HG03378 (cell line): Measurements from ENCODE around the gene KRTAP2-1.
"Not testable (repeated sequence)": the region's sequence is repeated elsewhere in the genome, so short reads cannot be mapped to it uniquely, and the experiment has no call there.

Experiments
- ATAC-seq: cut with Tn5 transposase; IDR thresholded peaks from one replicate; pipeline ENCODE4 v1.9.1; 2021; ENCODE audit warnings: mild to moderate bottlenecking, moderate library complexity; ENCODE audit not compliant: unreplicated experiment

The KRTAP2-1 gene

DNA sequence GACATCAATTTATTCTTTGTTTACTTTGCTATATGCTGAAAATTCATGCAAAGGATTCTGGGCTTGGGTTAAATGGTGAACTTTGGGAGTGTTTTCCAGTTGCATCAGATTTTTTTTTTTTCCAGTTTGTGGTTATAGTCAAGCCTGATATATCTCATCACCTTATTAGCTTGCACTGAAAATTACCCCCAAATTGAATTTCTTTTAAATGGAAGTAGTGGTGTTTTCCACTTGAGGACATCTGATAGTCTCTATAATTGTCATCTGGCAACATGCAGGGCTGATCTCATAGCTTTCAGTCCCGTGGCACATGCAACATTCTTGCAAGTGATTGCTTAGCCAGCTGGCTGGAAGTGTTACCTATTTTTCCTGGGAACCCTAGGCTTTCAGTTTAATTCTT lies 33.5 kb downstream of the KRTAP2-1 start:
- no peak for ATAC-seq

DNA sequence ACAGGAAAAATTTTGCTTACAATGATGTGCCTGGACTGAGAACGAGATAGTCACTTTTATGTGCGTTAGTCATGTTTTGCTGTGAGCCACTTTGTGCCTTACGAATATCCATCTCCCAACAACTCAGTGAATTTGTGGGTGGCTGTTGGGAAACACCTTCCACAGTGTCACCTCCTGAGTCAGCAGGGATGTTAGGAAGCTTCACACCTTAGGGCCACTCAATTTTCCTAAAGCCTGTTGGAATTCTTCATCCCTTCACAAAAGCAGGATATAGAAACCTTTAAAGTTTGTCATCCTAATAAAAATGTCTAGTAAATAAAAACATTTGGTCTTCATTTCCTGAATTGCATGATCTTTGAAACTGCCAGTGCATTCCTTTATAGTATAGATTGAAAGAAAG lies 33.9 kb downstream of the KRTAP2-1 start:
- no peak for ATAC-seq

DNA sequence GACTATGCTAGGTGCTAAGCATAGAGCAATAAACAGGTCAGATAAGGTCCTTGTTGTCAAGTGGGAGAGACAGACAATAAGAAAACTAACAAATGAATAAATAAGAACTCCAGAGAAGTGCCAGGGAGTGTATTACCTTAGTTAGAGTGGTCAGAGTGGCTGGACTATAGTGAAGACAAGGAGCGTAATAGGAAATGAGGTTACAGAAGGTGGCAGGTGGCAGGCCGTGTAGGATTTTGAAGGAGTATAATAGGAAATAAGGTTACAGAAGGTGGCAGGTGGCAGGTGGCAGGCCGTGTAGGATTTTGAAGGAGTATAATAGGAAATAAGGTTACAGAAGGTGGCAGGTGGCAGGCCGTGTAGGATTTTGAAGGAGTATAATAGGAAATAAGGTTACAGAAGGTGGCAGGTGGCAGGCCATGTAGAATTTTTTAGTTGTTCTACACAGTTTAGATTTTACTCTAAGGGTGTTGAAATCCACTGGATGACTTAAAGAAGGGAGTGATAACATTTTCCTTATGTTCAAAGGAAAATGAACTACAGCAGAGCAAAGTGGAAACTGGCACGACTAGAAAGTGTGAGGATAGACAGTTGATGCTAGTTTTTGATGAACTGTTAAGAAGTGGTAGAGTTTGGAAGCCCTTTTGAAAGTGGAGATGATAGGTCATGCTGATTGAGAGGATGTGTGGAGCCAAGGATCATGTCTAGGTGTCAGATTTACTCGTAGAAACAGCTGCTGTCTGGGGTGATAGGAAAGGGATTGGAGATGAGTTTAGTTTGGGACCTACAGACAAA lies 34.6 kb downstream of the KRTAP2-1 start:
- no peak for ATAC-seq

DNA sequence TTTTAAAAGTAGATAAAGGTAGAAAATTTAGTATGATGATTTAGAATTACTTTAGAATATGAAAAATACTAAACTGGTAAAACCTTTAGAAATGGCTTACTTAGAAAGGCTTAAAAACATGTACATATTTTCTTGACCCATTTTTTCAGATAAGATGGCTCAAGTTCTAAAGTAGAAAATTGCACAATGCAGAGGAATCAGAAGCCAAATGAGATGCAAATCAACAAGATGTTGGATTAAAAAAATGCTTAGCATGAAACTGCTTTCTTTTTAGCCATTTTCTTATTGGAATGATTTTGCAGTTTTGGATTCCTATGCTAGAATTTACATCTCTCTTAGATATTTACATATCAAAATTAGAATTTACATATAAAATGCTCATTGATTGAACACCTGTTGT lies 36.7 kb downstream of the KRTAP2-1 start:
- ATAC-seq, result no peak

DNA sequence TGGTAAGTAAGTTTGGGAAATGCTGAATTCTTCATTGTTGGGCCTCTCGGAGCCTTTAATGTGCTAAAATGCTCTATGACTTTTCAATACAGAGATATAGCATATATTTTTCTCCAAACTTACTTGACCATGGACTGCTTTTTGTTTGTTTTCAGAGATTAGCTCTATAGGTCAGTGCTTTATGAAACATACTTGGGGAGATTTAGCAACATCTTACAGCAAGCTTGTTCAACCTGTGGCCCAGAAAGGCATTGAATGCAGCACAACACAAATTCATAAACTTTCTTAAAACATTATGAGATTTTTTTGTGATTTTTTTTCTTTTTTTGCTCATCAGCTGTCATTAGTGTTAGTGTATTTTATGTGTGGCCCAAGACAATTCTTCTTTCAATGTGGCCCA lies 37.2 kb downstream of the KRTAP2-1 start:
- ATAC-seq, result no peak

DNA sequence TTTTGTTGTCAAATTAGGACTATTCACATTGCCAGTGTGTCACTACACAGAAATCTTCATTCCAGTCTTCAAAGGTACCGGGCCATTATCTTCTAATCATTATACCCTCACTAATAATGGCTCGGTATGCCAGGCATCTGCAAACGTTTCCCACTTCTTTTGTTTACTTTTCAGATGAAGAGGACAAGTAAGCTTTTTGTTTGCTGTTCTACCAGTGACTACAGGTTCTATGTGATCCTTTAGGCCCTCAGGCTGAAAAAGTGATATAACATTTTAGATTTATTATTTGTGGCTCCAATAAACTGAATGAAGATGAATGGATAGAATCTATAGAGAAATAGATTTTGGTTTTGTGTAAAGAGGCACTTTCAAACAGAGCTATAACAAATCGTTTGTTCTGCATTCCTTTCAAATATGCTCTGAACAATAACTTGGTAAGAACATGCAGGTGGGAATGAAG lies 37.8 kb downstream of the KRTAP2-1 start:
- no peak for ATAC-seq

DNA sequence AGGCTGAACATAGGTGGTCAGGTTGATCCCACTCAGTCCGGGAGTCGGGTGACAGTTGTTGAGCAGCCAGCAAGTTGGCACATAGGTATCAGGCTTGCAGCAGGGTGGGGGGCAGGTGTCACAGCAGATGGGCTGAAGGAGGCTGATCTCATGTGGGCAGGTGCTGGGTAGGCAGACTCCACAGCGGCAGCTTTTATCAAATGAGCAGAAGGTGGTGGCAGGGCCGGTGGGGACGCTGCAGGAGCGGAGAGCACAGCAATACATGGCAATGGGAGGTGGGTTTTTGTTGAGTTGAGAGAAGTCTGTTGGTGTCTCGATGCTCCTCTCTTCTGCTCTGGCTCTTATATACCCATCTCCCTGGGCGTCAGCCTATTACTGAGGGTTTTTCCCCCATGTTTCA lies 38.3 kb downstream of the KRTAP2-1 start, which contains the start of gene KRTAP3-1:
TSS of gene KRTAP3-1 (minus strand) at position 318 of the 400 bp plus-strand sequence. CDS start at position 264, 54 bp downstream.
- ATAC-seq, result no peak

DNA sequence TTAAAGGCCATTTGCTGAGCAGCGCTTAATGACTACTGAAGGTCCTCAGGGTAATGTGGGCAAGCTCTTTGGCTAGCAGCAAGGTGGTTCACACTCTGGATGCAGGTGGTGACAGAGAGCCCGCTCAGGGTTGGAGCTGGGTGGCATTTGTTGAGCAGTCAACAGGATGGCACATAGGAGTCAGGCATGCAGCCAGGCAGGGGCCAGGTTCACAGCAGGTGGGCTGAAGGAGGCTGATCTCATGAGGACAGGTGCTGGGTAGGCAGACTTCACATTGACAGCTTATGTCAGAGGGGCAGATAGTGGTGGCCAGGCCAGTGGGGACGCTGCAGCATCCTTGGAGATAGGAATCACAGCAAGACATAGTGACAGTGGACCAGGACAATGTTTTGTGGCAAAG lies 42.7 kb downstream of the KRTAP2-1 start:
- ATAC-seq, result no peak

DNA sequence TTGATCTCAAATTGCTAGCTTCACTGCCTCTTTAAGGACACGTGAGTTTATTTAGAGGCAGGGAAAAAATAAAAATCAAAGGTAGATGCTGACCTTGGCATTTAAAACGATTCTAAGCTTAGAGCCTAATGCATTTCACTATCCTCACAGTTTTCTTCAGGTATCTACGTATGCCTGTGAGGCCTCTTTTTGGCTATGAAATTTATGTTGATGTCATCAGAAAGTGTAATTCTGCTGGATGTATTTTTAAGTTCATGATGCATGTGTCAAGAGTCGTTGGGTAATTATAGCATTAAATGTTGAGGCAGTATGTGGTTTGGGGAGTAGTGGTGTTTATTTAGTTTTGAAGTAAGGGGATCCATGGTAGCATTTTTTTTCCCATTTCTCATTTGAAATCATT lies 43.2 kb downstream of the KRTAP2-1 start:
- ATAC-seq, result no peak

DNA sequence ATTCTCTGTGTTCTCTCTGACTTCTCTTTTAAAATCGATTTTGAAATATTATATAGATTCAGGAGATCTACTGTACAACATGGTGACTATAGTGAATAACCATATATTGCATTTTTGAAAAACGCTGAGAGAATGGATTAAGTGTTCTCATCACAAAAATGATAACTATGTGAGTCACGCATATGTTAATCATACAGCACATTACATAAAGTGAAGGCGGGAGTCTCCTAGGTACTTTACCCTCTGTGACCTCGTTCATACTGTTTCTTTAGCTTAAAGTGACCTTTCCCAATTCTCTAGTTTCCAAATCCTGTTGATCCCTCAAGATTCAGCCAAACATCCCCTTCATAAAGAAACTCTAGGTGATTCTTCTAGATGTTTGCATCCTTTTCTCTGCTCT lies 44.3 kb downstream of the KRTAP2-1 start:
- no peak for ATAC-seq

DNA sequence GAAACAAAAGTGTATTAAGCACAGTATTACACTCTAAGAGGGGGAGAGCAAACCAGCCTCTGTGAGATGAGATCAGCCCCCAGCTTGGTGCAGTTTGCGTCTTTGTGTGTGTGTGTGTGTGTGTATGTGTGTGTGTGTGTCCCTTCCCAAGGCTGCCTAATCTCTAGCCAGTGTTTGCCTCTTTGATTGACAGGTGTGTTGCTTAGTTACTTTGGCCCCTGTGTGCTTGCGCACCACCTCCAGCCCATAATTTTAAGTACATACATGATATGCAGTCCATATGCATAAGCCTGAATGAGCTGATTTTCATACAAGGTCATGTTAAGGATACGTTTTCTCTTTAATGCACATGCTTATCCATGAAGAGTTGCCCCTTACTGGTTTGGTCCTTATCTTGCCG lies 45.3 kb downstream of the KRTAP2-1 start:
- no peak for ATAC-seq

DNA sequence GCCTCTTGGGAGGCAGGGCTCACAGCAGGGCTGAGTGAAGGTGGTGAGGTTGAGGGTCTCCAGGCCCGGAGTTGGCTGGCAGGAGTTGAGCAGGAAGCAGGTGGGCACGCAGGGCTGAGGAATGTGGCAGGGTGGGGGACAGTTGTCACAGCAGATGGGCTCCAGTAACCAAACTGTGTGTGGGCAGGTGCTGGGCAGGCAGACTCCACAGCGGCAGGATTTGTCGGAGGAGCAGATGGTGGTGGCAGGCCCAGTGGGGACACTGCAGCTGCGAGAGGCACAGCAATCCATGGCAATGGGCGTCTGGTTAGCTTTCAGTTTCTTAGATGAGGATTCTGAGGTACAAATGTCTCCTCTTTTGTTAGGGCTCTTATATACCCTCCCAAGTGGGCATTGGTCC lies 47.6 kb downstream of the KRTAP2-1 start, which contains the start of gene KRTAP3-2:
TSS of gene KRTAP3-2 (minus strand) at position 344 of the 400 bp plus-strand sequence. CDS start at position 291, 53 bp downstream.
- not testable (repeated sequence) for ATAC-seq

DNA sequence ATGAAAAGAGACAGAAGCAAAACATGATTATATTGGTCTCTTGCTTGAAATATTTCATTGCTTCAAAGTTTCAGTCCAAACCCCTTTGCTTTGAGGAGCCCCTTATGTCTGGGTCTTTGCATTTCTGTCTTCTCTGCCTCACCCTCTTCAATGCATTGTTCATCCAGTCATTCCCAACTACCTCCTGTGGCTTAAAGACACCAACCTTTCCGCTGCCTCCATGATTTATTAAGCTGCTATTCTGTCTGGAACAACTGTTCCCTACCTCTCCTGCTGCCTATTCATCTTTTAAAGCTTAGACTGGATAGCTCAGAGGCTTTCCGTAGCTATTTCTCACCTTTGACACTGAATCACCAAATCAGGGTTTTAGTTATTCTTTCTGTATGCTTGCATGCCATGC lies 49.8 kb downstream of the KRTAP2-1 start:
- ATAC-seq, result no peak

DNA sequence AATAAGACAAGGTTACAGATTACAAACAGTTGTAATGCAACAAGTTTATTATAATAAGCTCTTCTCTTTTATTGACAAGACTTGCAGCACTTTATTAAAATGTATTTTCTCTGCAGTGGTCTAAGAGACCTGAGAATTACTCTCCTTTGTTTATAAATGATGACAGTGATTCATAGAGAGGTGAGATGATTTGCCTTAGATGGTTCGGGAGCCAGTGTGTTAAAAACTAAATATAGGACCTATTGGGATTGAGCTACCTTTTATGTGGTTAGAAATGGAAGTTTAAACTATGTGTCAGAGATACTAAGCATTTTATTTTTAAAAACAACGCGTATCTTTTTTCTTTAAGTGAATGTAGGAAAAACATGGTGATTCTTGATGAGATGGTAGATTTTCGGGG lies 50.3 kb downstream of the KRTAP2-1 start:
- ATAC-seq, result no peak
